Progenitor cell of endocrine pancreas (in vitro differentiated cells): ENCODE data around the gene OLAH. TPM values are rescaled to one million over a fixed set of nuclear protein-coding genes. Genes with fewer than 3 reads are reported as not detected.

Experiments
- DNase-seq: peaks from one replicate; pipeline ENCODE4 v3.0.0; 2021; ENCODE audit warnings: low spot score; ENCODE audit not compliant: unreplicated experiment
- H3K27ac Mint-ChIP-seq: 2 replicates; pipeline ENCODE4 v1.8.0; 2021; ENCODE audit warnings: mild to moderate bottlenecking, moderate library complexity, mixed read lengths
- H3K27me3 Mint-ChIP-seq: 2 replicates; pipeline ENCODE4 v1.8.0; 2021; ENCODE audit warnings: mixed read lengths
- H3K36me3 Mint-ChIP-seq: 2 replicates; pipeline ENCODE4 v1.8.0; 2022; ENCODE audit warnings: mixed read lengths; ENCODE audit not compliant: insufficient read depth
- H3K4me1 Mint-ChIP-seq: 2 replicates; pipeline ENCODE4 v1.8.0; 2021; ENCODE audit warnings: low read depth, mixed read lengths
- H3K4me3 Mint-ChIP-seq: 2 replicates; pipeline ENCODE4 v1.8.0; 2021; ENCODE audit warnings: low read depth, mild to moderate bottlenecking, moderate library complexity, mixed read lengths
- H3K9me3 Mint-ChIP-seq: 2 replicates; pipeline ENCODE4 v1.8.0; 2021; ENCODE audit warnings: low read depth, mixed read lengths
- total RNA-seq: library from RNA; stranded (reverse); gene quantifications from 2 replicates; pipeline ENCODE4 v1.2.1, GENCODE V29; 2021
- TF ChIP-seq, protein P1 (sequence below): fragments of 200-600 bp; sonication (generic); IDR thresholded peaks from one replicate; pipeline ENCODE4 v1.5.0; 2021; ENCODE audit warnings: antibody characterized with exemption, mild to moderate bottlenecking; ENCODE audit not compliant: unreplicated experiment

OLAH gene
- total RNA-seq, 1 donor from 2014 or later: not detected

DNA sequence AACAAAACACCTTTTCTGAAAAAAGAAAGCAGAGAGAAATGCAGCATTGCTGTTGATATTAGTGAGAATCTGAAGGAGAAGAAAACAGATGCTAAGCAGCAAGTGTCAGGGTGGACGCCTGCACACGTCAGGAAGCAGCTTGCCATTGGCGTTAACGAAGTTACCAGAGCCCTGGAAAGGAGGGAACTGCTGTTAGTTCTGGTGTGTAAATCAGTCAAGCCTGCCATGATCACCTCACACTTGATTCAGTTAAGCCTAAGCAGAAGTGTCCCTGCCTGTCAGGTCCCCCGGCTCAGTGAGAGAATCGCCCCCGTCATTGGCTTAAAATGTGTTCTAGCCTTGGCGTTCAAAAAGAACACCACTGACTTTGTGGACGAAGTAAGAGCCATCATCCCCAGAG is 59.8 kb downstream of the OLAH start:
- H3K27ac Mint-ChIP-seq: peak overlapping the region; percentile 51
- H3K27me3 Mint-ChIP-seq: no peaks in the 10 kb centered on the region
- no peaks in the 10 kb centered on the region for H3K9me3 Mint-ChIP-seq
- no peak overlapping the region for H3K4me3 Mint-ChIP-seq
- H3K36me3 Mint-ChIP-seq: peaks cover 17% of the 10 kb centered on the region
- TF ChIP-seq, protein P1, sequence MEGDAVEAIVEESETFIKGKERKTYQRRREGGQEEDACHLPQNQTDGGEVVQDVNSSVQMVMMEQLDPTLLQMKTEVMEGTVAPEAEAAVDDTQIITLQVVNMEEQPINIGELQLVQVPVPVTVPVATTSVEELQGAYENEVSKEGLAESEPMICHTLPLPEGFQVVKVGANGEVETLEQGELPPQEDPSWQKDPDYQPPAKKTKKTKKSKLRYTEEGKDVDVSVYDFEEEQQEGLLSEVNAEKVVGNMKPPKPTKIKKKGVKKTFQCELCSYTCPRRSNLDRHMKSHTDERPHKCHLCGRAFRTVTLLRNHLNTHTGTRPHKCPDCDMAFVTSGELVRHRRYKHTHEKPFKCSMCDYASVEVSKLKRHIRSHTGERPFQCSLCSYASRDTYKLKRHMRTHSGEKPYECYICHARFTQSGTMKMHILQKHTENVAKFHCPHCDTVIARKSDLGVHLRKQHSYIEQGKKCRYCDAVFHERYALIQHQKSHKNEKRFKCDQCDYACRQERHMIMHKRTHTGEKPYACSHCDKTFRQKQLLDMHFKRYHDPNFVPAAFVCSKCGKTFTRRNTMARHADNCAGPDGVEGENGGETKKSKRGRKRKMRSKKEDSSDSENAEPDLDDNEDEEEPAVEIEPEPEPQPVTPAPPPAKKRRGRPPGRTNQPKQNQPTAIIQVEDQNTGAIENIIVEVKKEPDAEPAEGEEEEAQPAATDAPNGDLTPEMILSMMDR: no peak
- DNase-seq: no peak
- H3K4me1 Mint-ChIP-seq: peaks cover 9% of the 10 kb centered on the region

DNA sequence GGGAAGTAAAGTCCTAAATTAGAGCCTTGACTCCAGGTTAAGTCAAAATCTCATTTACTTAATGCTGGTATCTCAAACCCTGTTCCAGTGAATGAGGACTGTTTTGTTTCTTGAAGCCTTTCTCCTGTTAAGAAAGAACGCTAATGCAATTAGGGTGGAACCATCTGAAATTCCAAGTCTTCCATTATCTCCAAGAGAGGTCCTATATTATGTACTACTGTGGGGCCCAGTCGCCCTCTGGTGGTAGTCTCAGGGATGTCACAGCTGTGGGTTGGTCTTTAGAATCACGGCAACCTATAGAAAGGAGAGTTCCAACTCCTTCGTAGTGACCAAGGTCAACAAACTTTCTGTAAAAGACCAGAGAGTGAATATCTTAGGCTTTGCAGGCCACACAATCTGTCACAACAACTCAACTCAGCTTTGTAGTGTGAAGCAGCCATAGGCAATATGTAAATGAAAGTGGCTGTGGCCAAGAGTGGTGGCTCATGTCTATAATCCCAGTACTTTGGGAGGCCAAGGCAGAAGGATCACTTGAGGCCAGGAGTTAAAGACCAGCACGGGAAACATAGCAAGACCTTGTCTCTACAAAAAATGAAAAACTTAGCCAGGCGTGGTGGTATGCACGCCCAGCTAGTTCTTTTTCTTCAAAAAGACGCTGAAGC is 62.7 kb downstream of the OLAH start:
- Mint-ChIP-seq H3K27me3 (no peaks in the 10 kb centered on the region), H3K9me3 (no peaks in the 10 kb centered on the region), H3K36me3 (peaks cover 24% of the 10 kb centered on the region), H3K4me3 (no peak overlapping the region), H3K27ac (peak overlapping the region; percentile 74), H3K4me1 (no peaks in the 10 kb centered on the region)
- TF ChIP-seq, protein P1: peak; percentile 88
- DNase-seq: peak; percentile 54

- no peaks in the 10 kb centered on the region for H3K27me3 Mint-ChIP-seq
- peaks cover 26% of the 10 kb centered on the region for H3K36me3 Mint-ChIP-seq
- H3K27ac Mint-ChIP-seq: no peak overlapping the region
- TF ChIP-seq, protein P1: no peak
- no peaks in the 10 kb centered on the region for H3K9me3 Mint-ChIP-seq
- H3K4me1 Mint-ChIP-seq: no peaks in the 10 kb centered on the region
- no peak for DNase-seq
- H3K4me3 Mint-ChIP-seq: no peak overlapping the region
Measured at GRCh38 chr10:15112657-15113056, 68.9 kb downstream of the OLAH start.

DNA sequence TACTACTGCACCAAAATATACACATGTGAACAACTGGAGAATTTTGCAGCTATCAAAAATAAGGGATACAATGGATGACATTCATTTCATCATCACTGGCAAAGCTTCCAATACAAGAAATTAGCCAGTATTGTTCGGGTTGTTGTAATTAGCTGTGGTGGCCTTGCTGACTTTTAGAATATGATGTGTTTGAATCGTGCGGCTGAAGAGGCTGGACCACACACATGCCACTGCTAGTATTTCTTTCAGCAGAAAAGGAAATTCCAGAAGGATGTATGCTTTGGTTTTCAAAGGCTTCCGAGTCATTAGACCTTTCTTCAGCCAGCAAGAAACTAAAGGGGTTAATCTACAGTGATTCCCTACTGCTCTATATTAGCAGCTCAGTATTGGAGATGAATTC is 70.0 kb downstream of the OLAH start:
- Mint-ChIP-seq H3K4me3 (no peak overlapping the region), H3K36me3 (peaks cover 18% of the 10 kb centered on the region), H3K4me1 (no peaks in the 10 kb centered on the region), H3K9me3 (no peaks in the 10 kb centered on the region), H3K27ac (no peak overlapping the region), H3K27me3 (no peaks in the 10 kb centered on the region)
- no peak for DNase-seq
- TF ChIP-seq, protein P1: no peak

DNA sequence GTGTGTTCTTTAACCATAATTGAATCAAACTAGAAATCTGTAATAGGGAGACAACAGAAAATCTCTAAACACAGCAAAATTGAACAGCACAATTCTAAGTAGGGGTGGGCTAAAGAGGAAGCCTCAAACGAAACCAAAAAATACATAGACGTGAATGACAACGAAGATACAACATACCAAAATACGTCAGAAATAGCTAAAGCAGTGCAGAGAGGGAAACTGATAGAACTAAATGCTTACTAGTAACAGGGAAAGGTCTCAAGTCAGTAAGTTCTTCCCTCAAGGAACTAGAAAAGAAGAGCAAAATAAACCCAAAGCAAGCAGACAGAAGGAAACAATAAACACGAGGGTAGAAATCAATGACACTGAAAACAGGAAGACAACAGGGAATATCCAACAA is 72.5 kb downstream of the OLAH start:
- TF ChIP-seq, protein P1: no peak
- H3K9me3 Mint-ChIP-seq: no peaks in the 10 kb centered on the region
- DNase-seq: no peak
- no peaks in the 10 kb centered on the region for H3K4me1 Mint-ChIP-seq
- no peak overlapping the region for H3K27ac Mint-ChIP-seq
- H3K36me3 Mint-ChIP-seq: peaks cover 21% of the 10 kb centered on the region
- no peak overlapping the region for H3K4me3 Mint-ChIP-seq
- no peaks in the 10 kb centered on the region for H3K27me3 Mint-ChIP-seq
